Kidney epithelial cell (primary cell): ENCODE data around the gene XKR3. TPM values are rescaled to one million over a fixed set of nuclear protein-coding genes. Genes with fewer than 3 reads are reported as not detected.
"Not testable (repeated sequence)": the region's sequence is repeated elsewhere in the genome, so short reads cannot be mapped to it uniquely, and the experiment has no call there.

Experiments
- DNase-seq: peaks from one replicate; pipeline ENCODE4 v3.0.0-alpha.2; 2010; ENCODE audit warnings: low read depth
- H3K27me3 ChIP-seq: 2 replicates; pipeline ENCODE4 v1.6.0; 2011; ENCODE audit warnings: low read length; ENCODE audit not compliant: control insufficient read depth, insufficient read depth
- H3K36me3 ChIP-seq: 2 replicates; pipeline ENCODE4 v1.5.1; 2011; ENCODE audit warnings: low read length; ENCODE audit not compliant: control insufficient read depth, insufficient read depth
- H3K4me3 ChIP-seq: 2 replicates; pipeline ENCODE4 v1.5.1; 2011; ENCODE audit warnings: low read depth, mild to moderate bottlenecking, control low read depth, low read length
- total RNA-seq: library from RNA; depleted of rRNA; stranded (reverse); fragments of >200 nt; gene quantifications from 2 replicates; pipeline ENCODE4 v1.2.3, GENCODE V29; 2015
- TF ChIP-seq, protein P1 (sequence below): IDR thresholded peaks from 2 replicates; pipeline ENCODE4 v1.5.1; 2011; ENCODE audit warnings: mild to moderate bottlenecking, moderate library complexity, low read length, control low read depth, inconsistent platforms; ENCODE audit not compliant: insufficient read depth, poor library complexity, severe bottlenecking

Gene XKR3
- total RNA-seq, 1 donor from 2014 or later = not detected

DNA sequence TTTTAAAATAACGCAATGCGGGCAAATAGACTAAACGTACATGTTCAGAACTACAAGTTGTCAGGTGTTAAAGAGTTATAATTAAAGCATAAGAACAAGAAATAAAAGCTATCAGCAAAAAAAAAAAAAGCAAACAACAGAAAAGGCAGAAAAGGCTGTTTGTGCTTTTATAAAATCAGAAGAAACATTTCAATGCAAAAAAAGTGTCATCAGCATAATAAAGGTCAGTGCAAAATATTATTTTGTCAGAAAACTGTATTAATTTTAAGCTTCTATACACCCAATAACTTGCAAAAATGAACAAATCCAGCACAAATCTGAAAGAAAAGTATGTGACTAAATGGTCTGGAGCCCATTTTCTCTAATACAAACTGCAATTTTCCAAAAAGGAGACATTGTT lies 23.6 kb downstream of the XKR3 start:
- H3K27me3 ChIP-seq = no peaks in the 10 kb centered on the region
- TF ChIP-seq, protein P1, sequence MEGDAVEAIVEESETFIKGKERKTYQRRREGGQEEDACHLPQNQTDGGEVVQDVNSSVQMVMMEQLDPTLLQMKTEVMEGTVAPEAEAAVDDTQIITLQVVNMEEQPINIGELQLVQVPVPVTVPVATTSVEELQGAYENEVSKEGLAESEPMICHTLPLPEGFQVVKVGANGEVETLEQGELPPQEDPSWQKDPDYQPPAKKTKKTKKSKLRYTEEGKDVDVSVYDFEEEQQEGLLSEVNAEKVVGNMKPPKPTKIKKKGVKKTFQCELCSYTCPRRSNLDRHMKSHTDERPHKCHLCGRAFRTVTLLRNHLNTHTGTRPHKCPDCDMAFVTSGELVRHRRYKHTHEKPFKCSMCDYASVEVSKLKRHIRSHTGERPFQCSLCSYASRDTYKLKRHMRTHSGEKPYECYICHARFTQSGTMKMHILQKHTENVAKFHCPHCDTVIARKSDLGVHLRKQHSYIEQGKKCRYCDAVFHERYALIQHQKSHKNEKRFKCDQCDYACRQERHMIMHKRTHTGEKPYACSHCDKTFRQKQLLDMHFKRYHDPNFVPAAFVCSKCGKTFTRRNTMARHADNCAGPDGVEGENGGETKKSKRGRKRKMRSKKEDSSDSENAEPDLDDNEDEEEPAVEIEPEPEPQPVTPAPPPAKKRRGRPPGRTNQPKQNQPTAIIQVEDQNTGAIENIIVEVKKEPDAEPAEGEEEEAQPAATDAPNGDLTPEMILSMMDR = no peak

DNA sequence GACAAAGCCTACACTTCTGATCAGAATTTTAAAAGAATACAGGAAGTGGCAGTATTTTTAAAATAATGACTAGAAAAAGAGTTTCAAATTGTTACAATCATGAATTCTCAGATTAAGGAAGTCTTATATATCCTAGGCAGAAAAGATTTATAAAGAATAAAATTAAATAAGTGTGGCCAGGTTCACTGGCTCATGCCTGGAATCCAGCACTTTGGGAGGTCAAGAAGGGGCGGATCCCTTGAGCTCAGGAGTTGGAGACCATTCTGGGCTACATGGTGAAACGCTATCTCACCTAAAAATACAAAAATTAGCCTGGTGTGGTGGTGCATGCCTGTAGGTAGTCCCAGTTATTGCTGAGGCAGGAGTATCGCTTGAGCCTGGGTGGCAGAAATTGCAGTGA lies 24.1 kb downstream of the XKR3 start:
- TF ChIP-seq, protein P1 = no peak
- no peaks in the 10 kb centered on the region for H3K27me3 ChIP-seq
- no peak overlapping the region for H3K4me3 ChIP-seq
- no peaks in the 10 kb centered on the region for H3K36me3 ChIP-seq
- no peak for DNase-seq

More for the DNA sequence above, 23.6 kb downstream of the XKR3 start:
- Histone ChIP-seq H3K36me3 (no peaks in the 10 kb centered on the region), H3K4me3 (no peak overlapping the region)
- no peak for DNase-seq

DNA sequence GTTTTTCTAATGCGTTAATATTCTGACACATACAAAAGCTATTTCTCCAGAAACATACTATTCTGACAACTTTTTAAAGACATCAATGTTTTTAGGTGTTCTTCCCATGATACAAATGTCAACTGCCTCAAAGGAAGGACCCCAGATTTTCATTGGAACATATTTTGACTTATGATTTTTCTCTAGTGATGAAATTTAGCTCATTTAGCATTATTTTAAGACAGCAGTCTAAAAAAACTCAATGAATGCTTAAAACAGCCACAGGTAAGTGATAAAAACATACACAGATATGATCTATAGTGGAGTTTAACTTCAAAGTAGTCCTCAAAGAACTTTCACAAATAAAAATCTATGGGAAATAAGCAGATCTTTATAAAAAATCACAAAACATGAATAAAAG lies 24.9 kb downstream of the XKR3 start:
- TF ChIP-seq, protein P1 = no peak
- Histone ChIP-seq H3K36me3 (no peaks in the 10 kb centered on the region), H3K27me3 (no peaks in the 10 kb centered on the region), H3K4me3 (no peak overlapping the region)
- no peak for DNase-seq

DNA sequence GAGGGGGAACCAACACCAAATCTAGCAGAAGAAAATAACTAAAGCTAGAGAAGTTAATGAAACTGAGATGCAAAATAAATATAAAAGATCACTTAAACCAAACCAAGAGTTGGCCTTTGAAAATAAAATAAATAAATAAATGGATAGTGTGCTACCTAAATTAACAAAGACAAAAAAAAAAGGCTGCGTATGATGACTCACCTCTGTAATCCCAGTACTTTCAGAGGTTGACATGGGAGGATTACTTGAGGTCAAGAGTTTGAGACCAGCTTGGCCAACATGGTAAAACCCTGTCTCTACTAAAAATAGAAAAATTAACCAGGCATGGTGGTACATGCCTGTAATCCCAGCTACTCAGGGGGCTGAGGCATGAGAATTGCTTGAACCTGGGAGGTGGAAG lies 29.7 kb downstream of the XKR3 start:
- not testable (repeated sequence) for H3K4me3 ChIP-seq, H3K27me3 ChIP-seq, H3K36me3 ChIP-seq, DNase-seq

DNA sequence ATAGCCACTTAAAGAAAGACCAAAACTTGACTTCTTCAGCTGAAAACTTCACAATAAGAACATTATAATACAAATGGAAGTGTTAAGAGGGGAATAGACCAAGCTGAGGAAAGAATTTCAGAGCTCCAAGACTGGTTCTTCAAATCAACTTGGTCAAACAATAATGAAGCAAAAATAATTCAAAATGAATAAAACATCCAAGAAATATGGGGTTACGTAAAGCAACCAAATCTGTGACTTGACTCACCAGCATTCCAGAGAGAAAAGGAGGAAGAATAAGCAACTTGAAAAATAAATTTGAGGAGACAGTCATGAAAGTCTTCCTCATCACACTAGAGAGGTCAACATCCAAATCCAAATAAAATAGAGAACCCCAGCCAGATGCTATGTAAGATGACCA lies 31.4 kb downstream of the XKR3 start:
- Histone ChIP-seq H3K36me3 (no peaks in the 10 kb centered on the region), H3K4me3 (no peak overlapping the region), H3K27me3 (no peaks in the 10 kb centered on the region)
- no peak for DNase-seq
- TF ChIP-seq, protein P1 = no peak

DNA sequence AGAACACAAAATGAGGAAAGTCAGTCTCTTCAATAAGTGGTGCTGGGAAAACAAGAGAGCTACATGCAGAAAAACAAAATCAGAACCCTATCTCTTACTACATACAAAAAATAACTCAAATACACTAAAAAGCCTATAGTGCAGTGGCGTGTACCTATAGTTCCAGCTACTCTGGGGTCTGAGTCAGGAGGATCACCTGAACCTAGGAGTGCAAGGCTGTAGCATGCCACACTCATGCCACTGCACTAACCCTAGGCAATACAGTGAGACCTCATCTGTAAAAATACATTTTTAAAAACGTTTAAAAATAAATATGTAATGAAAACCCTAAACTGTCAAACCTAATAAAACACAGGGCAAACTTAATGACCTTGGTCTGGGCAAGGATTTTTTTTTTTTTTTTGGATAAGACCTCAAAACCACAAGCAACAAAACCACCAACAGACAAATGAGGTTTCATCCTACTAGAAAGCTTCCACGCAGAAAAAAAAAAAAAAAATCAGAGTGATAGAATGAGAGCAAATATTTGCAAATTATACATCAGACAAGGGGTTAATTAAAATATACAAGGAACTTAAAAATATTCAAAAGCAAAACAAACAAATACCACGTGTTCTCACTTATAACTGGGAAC lies 35.2 kb downstream of the XKR3 start:
- H3K4me3 ChIP-seq = no peak overlapping the region
- H3K27me3 ChIP-seq = no peaks in the 10 kb centered on the region
- no peaks in the 10 kb centered on the region for H3K36me3 ChIP-seq
- DNase-seq = no peak
- TF ChIP-seq, protein P1 = no peak
